Adrenal gland (tissue), 5 donors: Measurements from ENCODE around the gene KIF5C.

ENCODE experiments used
- CTCF ChIP-seq, 6 experiments: fragments of 450-650 bp in 4 of 6; fragments of 200-600 bp in 2 of 6; sonication (generic) in 1 of 6; IDR thresholded peaks; 1 replicate in 5 of 6; 2 replicates in 1 of 6; pipeline versions ENCODE4 v1.5.1 to v1.8.0; 2016 to 2021; ENCODE audit warnings: antibody characterized with exemption in 6 of 6, mild to moderate bottlenecking in 2 of 6, moderate library complexity in 1 of 6
- POLR2A ChIP-seq, 2 donors: fragments of 450-650 bp; IDR thresholded peaks; one replicate each; pipeline ENCODE4 v1.6.1; 2017; ENCODE audit warnings: antibody characterized with exemption in 2 of 2, mild to moderate bottlenecking in 2 of 2, moderate library complexity in 1 of 2
- donor health status: DM: no; HTN: no; CAD: no.

- TF ChIP-seq CTCF (IDR thresholded peaks at IDR 0.05) = no peak
- TF ChIP-seq POLR2A (IDR thresholded peaks at IDR 0.05) = no peak
Observed at GRCh38 chr2:148866091-148866490, 8.9 kb upstream of the KIF5C start.
